Vagina (tissue), 2 donors: Measurements from ENCODE around the gene PCBP3. TPM values are rescaled to one million over a fixed set of nuclear protein-coding genes. Genes with fewer than 3 reads are reported as not detected.

ENCODE experiments used
- DNase-seq, 2 donors: peaks; one replicate each; pipeline ENCODE4 v3.0.0-alpha.2; 2017; ENCODE audit errors: extremely low spot score in 2 of 2
- H3K27ac ChIP-seq: fragments of 200-600 bp; sonication (generic); one replicate; pipeline ENCODE4 v1.5.1; 2019
- H3K27me3 ChIP-seq: fragments of 200-600 bp; sonication (generic); one replicate; pipeline ENCODE4 v1.5.1; 2019
- H3K36me3 ChIP-seq, 2 donors: fragments of 200-600 bp; sonication (generic); one replicate each; pipeline ENCODE4 v1.5.1; 2017 to 2019
- H3K4me1 ChIP-seq: fragments of 200-600 bp; sonication (generic); one replicate; pipeline ENCODE4 v1.5.1; 2019
- H3K4me3 ChIP-seq, 2 donors: fragments of 200-600 bp; sonication (generic); 1 replicate in 1 of 2; 2 replicates in 1 of 2; pipeline ENCODE4 v1.5.1; 2016 to 2019
- H3K9me3 ChIP-seq: fragments of 200-600 bp; sonication (generic); one replicate; pipeline ENCODE4 v1.5.1; 2019
- CTCF ChIP-seq, 3 experiments: fragments of 450-650 bp in 2 of 3; fragments of 200-600 bp in 1 of 3; sonication (generic) in 1 of 3; IDR thresholded peaks; one replicate each; pipeline ENCODE4 v1.5.1; 2017 to 2019; ENCODE audit warnings: antibody characterized with exemption in 3 of 3, mild to moderate bottlenecking in 2 of 3, moderate library complexity in 2 of 3
- POLR2A ChIP-seq, 2 donors: fragments of 450-650 bp; IDR thresholded peaks; one replicate each; pipeline ENCODE4 v1.6.1; 2017; ENCODE audit warnings: antibody characterized with exemption in 2 of 2, mild to moderate bottlenecking in 2 of 2, moderate library complexity in 2 of 2
- POLR2AphosphoS5 ChIP-seq, 2 donors: sonication (generic); formaldehyde crosslinking; IDR thresholded peaks; one replicate each; pipeline ENCODE4 v1.9.0; 2017; ENCODE audit warnings: antibody characterized with exemption in 2 of 2, mild to moderate bottlenecking in 2 of 2, low read depth in 1 of 2; ENCODE audit not compliant: insufficient read depth in 1 of 2
- intact Hi-C: fragments of 100-400 bp; cut with DNase I; formaldehyde crosslinking; loops from one replicate; pipeline ENCODE4 v1.15.1; 2023
- total RNA-seq: library from RNA; depleted of rRNA; stranded (reverse); fragments of >200 nt; gene quantifications from one replicate; pipeline ENCODE4 v1.2.3, GENCODE V29; 2016

PCBP3 gene
- total RNA-seq, 1 donor from 2014 or later = 4.9 TPM

GRCh38 chr21:45742247-45742646, 98.7 kb downstream of the PCBP3 start:
- no peaks in the 10 kb centered on the region for H3K27me3 ChIP-seq
- H3K9me3 ChIP-seq = no peaks in the 10 kb centered on the region
- no peak for DNase-seq
- intact Hi-C loops = no loop called here
- TF ChIP-seq POLR2AphosphoS5 (IDR thresholded peaks at IDR 0.05; ENCODE audit: insufficient read depth in 1 of 2, low read depth in 1 of 2) (no peak), CTCF (IDR thresholded peaks at IDR 0.05) (no peak), POLR2A (IDR thresholded peaks at IDR 0.05) (no peak)
- H3K36me3 ChIP-seq = no peaks in the 10 kb centered on the region
- H3K27ac ChIP-seq = no peak overlapping the region
- no peak overlapping the region for H3K4me3 ChIP-seq
- H3K4me1 ChIP-seq = no peaks in the 10 kb centered on the region

GRCh38 chr21:45745256-45745655, 101.7 kb downstream of the PCBP3 start:
- intact Hi-C loops = no loop called here
- DNase-seq = no peak

GRCh38 chr21:45747233-45747766, 103.8 kb downstream of the PCBP3 start:
- TF ChIP-seq POLR2AphosphoS5 (IDR thresholded peaks at IDR 0.05; ENCODE audit: insufficient read depth in 1 of 2, low read depth in 1 of 2) = no peak
- no peak for TF ChIP-seq CTCF (IDR thresholded peaks at IDR 0.05)
- no peak for TF ChIP-seq POLR2A (IDR thresholded peaks at IDR 0.05)
- Histone ChIP-seq H3K27me3 (no peaks in the 10 kb centered on the region), H3K27ac (no peak overlapping the region), H3K9me3 (no peaks in the 10 kb centered on the region), H3K4me3 (no peak overlapping the region), H3K4me1 (no peaks in the 10 kb centered on the region), H3K36me3 (no peaks in the 10 kb centered on the region)
- intact Hi-C loops = no loop called here
- DNase-seq = no peak

More at GRCh38 chr21:45745256-45745655, 101.7 kb downstream of the PCBP3 start:
- no peaks in the 10 kb centered on the region for H3K27me3 ChIP-seq
- no peaks in the 10 kb centered on the region for H3K9me3 ChIP-seq
- no peak overlapping the region for H3K27ac ChIP-seq
- no peaks in the 10 kb centered on the region for H3K36me3 ChIP-seq
- no peaks in the 10 kb centered on the region for H3K4me1 ChIP-seq
- H3K4me3 ChIP-seq = no peak overlapping the region
- no peak for TF ChIP-seq POLR2AphosphoS5 (IDR thresholded peaks at IDR 0.05; ENCODE audit: insufficient read depth in 1 of 2, low read depth in 1 of 2)
- no peak for TF ChIP-seq POLR2A (IDR thresholded peaks at IDR 0.05)
- TF ChIP-seq CTCF (IDR thresholded peaks at IDR 0.05) = no peak

- Histone ChIP-seq H3K27me3 (no peaks in the 10 kb centered on the region), H3K36me3 (no peaks in the 10 kb centered on the region), H3K9me3 (no peaks in the 10 kb centered on the region), H3K4me3 (no peak overlapping the region), H3K27ac (no peak overlapping the region), H3K4me1 (no peaks in the 10 kb centered on the region)
- DNase-seq = peak in 1 of 2 donors; percentile 71
- intact Hi-C loops = no loop called here
- TF ChIP-seq POLR2AphosphoS5 (IDR thresholded peaks at IDR 0.05; ENCODE audit: insufficient read depth in 1 of 2, low read depth in 1 of 2) = no peak
- no peak for TF ChIP-seq CTCF (IDR thresholded peaks at IDR 0.05)
- no peak for TF ChIP-seq POLR2A (IDR thresholded peaks at IDR 0.05)
Measured at GRCh38 chr21:45747802-45748445, 104.4 kb downstream of the PCBP3 start.

GRCh38 chr21:45748593-45748992, 105.1 kb downstream of the PCBP3 start:
- intact Hi-C loops = no loop called here
- H3K4me3 ChIP-seq = no peak overlapping the region

More at GRCh38 chr21:45748593-45748992, 105.1 kb downstream of the PCBP3 start:
- Histone ChIP-seq H3K27ac (no peak overlapping the region), H3K4me1 (no peaks in the 10 kb centered on the region), H3K36me3 (no peaks in the 10 kb centered on the region), H3K27me3 (no peaks in the 10 kb centered on the region), H3K9me3 (no peaks in the 10 kb centered on the region)
- peak in 1 of 2 donors; percentile 37 for DNase-seq
- TF ChIP-seq CTCF (IDR thresholded peaks at IDR 0.05) (no peak), POLR2A (IDR thresholded peaks at IDR 0.05) (no peak), POLR2AphosphoS5 (IDR thresholded peaks at IDR 0.05; ENCODE audit: insufficient read depth in 1 of 2, low read depth in 1 of 2) (no peak)
